ENCODE data around the gene MYOD1. TPM values are rescaled to one million over a fixed set of nuclear protein-coding genes. Genes with fewer than 3 reads are reported as not detected.

Gene MYOD1
- total RNA-seq, 3 donors from 2014 or later: not detected

DNA sequence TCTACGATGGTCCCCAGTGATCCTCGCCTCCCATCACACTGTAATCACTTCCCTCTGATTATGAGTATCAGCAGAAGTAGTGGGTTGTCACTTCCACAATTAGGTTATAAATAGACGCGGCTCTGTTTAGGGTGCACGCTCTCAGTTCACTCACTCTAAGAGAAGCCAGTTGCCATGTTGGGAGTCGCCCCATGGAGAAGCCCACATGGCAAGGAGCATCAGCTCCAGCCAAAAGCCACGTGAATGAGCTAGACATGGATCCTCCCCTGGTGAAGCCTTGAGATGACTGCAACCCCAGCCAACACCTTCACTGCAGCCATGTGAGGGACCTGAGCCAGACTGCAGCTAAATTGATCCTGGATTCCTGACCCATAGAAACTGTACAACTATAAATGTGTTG is 26.4 kb upstream of the MYOD1 start:
- ATAC-seq (no peak), DNase-seq (no peak)
- TF ChIP-seq, protein P1, sequence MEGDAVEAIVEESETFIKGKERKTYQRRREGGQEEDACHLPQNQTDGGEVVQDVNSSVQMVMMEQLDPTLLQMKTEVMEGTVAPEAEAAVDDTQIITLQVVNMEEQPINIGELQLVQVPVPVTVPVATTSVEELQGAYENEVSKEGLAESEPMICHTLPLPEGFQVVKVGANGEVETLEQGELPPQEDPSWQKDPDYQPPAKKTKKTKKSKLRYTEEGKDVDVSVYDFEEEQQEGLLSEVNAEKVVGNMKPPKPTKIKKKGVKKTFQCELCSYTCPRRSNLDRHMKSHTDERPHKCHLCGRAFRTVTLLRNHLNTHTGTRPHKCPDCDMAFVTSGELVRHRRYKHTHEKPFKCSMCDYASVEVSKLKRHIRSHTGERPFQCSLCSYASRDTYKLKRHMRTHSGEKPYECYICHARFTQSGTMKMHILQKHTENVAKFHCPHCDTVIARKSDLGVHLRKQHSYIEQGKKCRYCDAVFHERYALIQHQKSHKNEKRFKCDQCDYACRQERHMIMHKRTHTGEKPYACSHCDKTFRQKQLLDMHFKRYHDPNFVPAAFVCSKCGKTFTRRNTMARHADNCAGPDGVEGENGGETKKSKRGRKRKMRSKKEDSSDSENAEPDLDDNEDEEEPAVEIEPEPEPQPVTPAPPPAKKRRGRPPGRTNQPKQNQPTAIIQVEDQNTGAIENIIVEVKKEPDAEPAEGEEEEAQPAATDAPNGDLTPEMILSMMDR (IDR thresholded peaks at IDR 0.05): no peak
- H3K36me3 ChIP-seq (ENCODE audit: low read depth): no peaks in the 10 kb centered on the region
- H3K9me3 ChIP-seq: no peaks in the 10 kb centered on the region
- intact Hi-C loops (cut with DNase I, micrococcal nuclease): no loop called here
- no peak overlapping the region for H3K4me3 ChIP-seq
- no peaks in the 10 kb centered on the region for H3K4me1 ChIP-seq (ENCODE audit: low read depth)

DNA sequence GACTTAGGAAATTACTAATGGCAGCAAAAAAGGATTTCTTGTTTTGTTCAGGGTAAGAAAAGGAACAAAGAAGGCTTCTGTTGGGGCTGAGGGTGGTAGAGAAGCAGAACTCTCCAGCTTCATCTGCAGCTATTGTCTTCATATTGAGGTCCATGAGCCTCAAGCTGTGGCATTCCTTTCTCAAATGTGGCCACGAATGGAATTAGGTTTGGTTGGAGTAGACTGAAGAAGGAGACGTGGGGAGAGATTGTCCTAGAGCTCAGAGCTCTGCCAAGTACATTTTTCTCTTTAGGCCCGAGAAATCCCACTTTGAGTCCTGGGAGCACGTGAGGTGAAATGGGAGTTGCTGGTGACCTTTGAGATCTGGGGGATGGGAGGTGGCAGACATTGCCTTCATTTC is 25.8 kb upstream of the MYOD1 start:
- no peak for ATAC-seq
- TF ChIP-seq, protein P1 (IDR thresholded peaks at IDR 0.05): no peak
- no peaks in the 10 kb centered on the region for H3K4me1 ChIP-seq (ENCODE audit: low read depth)
- H3K4me3 ChIP-seq: no peak overlapping the region
- intact Hi-C loops (cut with DNase I, micrococcal nuclease): no loop called here
- H3K36me3 ChIP-seq (ENCODE audit: low read depth): no peaks in the 10 kb centered on the region
- DNase-seq: no peak
- no peaks in the 10 kb centered on the region for H3K9me3 ChIP-seq

DNA sequence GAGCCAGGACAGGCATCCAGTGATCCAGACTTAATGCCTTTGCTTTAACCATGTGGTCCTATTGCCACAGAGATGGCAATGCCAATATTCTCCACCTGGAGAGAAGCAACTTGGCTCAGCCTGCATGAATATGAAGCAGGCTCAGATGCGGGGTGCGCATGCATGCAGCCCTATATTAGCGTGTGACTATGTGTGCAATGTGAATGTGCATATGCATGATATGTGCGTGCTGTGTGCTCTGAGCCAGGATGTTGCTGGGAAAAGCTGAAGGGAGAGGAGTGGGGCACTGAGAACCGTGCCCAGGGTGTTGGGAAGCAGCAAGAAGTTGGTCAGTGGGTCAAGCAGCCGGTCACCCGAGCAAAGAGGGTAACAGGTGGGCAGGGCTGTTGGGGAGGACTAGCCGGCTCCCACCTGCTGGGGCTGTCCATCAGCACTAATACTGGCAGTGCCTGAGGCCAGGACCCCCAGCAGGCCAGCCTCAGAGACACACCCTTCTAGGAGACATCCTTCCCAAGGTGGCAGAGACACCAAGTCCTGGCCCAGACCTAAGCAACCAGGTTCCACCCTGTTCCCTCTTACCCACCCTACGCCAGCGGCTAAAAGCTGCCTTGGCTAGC is 24.8 kb upstream of the MYOD1 start:
- TF ChIP-seq, protein P1 (IDR thresholded peaks at IDR 0.05): no peak

DNA sequence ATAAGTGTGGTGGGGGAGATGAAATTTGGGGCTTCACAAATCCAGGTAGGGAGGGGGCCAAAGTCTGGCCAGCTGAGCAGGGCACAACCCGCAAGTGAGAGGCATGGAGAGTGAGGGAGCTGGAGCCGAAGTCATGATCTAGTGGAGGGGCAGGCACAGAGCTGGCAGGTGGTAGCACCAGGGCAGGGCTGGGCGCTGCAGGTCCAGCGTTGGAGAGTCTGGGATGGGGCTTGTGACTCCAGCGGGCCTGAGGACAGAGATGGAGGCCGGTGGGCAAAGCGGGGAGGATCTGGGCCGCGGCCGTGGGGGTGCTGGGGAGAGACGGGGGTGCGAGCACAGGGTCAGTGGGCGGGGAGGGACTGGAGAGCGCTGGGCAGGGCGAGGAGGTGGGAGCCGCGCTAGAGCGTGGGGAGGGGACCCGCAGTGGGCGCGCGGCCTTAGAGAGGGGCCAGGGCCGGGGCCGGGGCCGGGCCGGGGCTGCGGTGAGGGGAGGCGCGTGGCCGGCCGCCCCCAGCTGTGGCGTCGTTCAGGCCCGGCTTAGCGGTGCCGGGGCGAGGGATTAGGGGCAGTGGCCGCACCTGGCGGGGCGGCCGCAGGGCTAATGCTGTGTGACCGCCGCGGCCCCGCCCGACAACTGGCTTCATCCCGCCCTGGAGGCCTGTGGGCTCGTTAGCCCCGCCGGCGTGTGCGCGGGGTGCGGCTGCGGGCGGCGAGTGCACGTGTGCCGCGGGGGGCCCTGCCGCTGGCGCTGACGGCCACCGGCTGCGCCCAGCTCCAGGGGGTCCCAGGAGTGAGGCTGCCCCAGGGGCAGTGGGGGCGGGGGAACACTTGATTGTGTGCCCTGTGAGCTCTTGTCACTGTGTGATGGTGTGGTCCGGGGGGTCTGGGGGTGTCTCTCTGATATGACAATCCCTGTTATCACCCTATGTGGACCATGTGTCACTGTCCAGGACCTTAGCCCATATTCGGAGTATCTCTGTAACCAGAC is 23.6 kb upstream of the MYOD1 start:
- Histone ChIP-seq H3K4me3 (no peak overlapping the region), H3K9me3 (no peaks in the 10 kb centered on the region), H3K36me3 (ENCODE audit: low read depth) (no peaks in the 10 kb centered on the region), H3K4me1 (ENCODE audit: low read depth) (no peaks in the 10 kb centered on the region)
- TF ChIP-seq, protein P1 (IDR thresholded peaks at IDR 0.05): no peak
- intact Hi-C loops (cut with DNase I, micrococcal nuclease): no loop called here
- DNase-seq (no peak), ATAC-seq (no peak)

More for the DNA sequence above, 24.8 kb upstream of the MYOD1 start:
- intact Hi-C loops (cut with DNase I, micrococcal nuclease): no loop called here
- DNase-seq (no peak), ATAC-seq (no peak)
- H3K36me3 ChIP-seq (ENCODE audit: low read depth): no peaks in the 10 kb centered on the region
- no peaks in the 10 kb centered on the region for H3K4me1 ChIP-seq (ENCODE audit: low read depth)
- no peak overlapping the region for H3K4me3 ChIP-seq
- H3K9me3 ChIP-seq: no peaks in the 10 kb centered on the region

DNA sequence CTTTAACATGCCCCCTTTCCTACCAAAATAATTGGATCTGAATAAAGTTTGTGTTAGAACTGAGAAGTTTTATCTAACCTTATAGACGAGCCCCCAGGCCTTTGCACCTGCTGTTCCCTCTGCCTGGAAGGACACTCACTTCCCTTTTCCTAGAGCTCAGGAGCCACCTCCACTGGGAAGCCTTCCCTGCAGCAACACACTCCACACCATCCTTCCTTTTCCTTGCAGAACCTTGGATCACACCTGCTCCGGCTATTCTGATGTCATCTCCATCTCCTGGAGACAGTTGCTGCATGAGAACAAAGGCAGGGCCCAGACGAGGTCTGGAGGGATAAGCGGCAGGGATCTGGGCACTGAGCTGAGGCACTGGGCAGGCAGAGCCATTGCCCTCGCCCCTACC is 22.6 kb upstream of the MYOD1 start:
- Histone ChIP-seq H3K9me3 (no peaks in the 10 kb centered on the region), H3K4me1 (ENCODE audit: low read depth) (no peaks in the 10 kb centered on the region), H3K4me3 (no peak overlapping the region), H3K36me3 (ENCODE audit: low read depth) (no peaks in the 10 kb centered on the region)
- TF ChIP-seq, protein P1 (IDR thresholded peaks at IDR 0.05): no peak
- ATAC-seq (no peak), DNase-seq (no peak)
- intact Hi-C loops (cut with DNase I, micrococcal nuclease): no loop called here

All from mucosa of descending colon (tissue), 3 donors.